Measurements from ENCODE around the gene TNRC18.
A peak's percentile ranks its signal among the peaks of the same experiment; 100 is the strongest.

The TNRC18 gene

GRCh38 chr7:5359344-5359743, 64.3 kb downstream of the TNRC18 start:
- no peak overlapping the region for H3K4me3 ChIP-seq (ENCODE audit: low read depth, low read length)
- no peak for TF ChIP-seq CTCF (IDR thresholded peaks at IDR 0.05; ENCODE audit: insufficient read depth, low read depth, low read length, missing control alignments)

GRCh38 chr7:5357951-5358350, 65.7 kb downstream of the TNRC18 start:
- no peak overlapping the region for H3K4me3 ChIP-seq (ENCODE audit: low read depth, low read length)
- no peak for DNase-seq (ENCODE audit: low read depth)
- TF ChIP-seq CTCF (IDR thresholded peaks at IDR 0.05; ENCODE audit: insufficient read depth, low read depth, low read length, missing control alignments) = no peak

More at GRCh38 chr7:5359344-5359743, 64.3 kb downstream of the TNRC18 start:
- no peak for DNase-seq (ENCODE audit: low read depth)

- DNase-seq (ENCODE audit: low read depth) = no peak
- no peak for TF ChIP-seq CTCF (IDR thresholded peaks at IDR 0.05; ENCODE audit: insufficient read depth, low read depth, low read length, missing control alignments)
- no peak overlapping the region for H3K4me3 ChIP-seq (ENCODE audit: low read depth, low read length)
These were observed 66.9 kb downstream of the TNRC18 start for GRCh38 chr7:5356751-5357119.

GRCh38 chr7:5354460-5355232, 69.0 kb downstream of the TNRC18 start:
- DNase-seq (ENCODE audit: low read depth) = peak; percentile 42
- H3K4me3 ChIP-seq (ENCODE audit: low read depth, low read length) = no peak overlapping the region
- TF ChIP-seq CTCF (IDR thresholded peaks at IDR 0.05; ENCODE audit: insufficient read depth, low read depth, low read length, missing control alignments) = no peak

GRCh38 chr7:5352440-5353010, 71.1 kb downstream of the TNRC18 start:
- no peak overlapping the region for H3K4me3 ChIP-seq (ENCODE audit: low read depth, low read length)
- DNase-seq (ENCODE audit: low read depth) = no peak
- no peak for TF ChIP-seq CTCF (IDR thresholded peaks at IDR 0.05; ENCODE audit: insufficient read depth, low read depth, low read length, missing control alignments)

- DNase-seq (ENCODE audit: low read depth) = no peak
- no peak overlapping the region for H3K4me3 ChIP-seq (ENCODE audit: low read depth, low read length)
- no peak for TF ChIP-seq CTCF (IDR thresholded peaks at IDR 0.05; ENCODE audit: insufficient read depth, low read depth, low read length, missing control alignments)
These were observed 71.9 kb downstream of the TNRC18 start for GRCh38 chr7:5351507-5352265.
